CD4-positive, alpha-beta T cell treated with Interleukin-21 for 1 hour (primary cell): ENCODE measurements around the gene KAT7.
"Not testable (repeated sequence)": the region's sequence is repeated elsewhere in the genome, so short reads cannot be mapped to it uniquely, and the experiment has no call there.

Experiments
- DNase-seq: peaks from one replicate; pipeline ENCODE4 v3.0.0-alpha.2; 2020

Gene KAT7

DNA sequence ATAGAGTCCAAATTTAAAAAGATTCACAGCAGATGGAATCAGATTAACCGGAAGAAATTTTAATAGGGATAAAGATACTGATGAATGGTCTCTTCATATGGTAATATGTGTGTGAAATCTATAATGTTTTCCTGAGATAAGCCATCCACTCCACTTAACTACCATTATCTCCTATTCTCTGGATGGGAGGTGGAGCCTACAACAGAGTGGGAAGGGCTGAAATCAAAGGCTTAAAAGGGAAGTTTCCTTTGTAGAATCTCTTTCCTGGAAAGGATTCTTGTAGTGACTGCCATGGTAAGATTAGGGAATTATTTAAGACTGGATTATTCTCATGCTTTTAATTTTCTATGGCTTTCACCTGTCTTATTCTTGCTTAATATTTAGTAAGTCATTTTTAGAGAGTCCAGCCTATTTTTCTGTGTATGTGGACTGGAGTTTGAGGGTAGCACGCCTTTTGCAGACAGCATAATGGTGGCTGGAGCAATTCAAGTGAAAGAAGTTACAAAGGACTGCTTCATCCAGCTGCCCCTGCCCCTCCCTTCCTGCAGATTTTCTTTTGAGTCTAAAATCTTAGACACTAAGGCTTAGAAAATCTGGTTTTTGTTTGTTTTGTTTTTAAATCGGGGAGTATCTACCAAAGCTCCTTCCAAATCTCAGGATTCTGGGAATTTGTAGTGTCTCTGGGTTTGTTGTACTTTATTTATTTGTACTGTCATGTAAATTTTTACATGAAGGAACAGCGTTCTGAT lies 26.5 kb downstream of the KAT7 start:
- DNase-seq, result no peak

DNA sequence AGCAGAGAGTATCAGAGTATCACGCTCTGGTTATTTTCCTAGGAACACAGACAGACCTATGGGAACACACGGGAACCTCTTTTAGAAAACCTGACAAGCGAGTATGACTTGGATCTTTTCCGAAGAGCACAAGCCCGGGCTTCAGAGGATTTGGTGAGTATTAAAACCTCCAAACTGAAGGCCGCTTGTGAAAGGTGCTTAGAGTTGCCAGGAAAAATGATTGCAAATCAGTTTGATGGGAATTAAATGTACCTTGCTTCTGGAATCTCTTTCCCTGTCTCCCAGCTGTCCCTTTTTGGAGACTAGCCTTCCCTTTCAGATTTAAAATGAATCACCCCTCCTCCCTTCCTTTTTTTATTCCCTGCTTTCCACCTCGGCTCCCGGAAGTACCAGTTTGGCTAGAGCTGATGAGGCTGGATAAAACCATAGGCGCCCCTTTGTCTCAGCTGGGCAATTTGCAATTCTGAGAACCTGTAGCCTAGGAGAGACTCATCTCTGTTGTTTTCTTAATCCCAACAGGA lies 27.3 kb downstream of the KAT7 start:
- DNase-seq, result no peak

DNA sequence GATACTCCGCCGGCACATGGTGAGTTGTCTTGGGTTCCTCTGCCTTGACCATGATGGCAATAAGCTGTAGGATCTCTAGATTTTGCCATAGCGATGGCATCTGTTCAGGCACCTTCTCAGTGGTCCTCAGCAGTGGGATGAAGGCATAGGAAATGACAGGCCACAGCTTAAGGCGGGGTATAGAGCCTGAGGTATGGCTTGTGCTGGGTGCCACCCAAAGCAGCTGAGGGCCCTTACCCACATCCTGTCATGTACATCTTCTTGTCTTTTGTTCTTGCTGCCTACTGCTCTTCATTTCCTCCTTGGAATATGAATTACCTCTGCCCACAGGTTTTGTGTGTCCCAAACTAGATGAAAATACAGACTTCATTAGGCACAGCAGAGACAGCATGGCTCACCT lies 29.5 kb downstream of the KAT7 start:
- peak; percentile 73 for DNase-seq

DNA sequence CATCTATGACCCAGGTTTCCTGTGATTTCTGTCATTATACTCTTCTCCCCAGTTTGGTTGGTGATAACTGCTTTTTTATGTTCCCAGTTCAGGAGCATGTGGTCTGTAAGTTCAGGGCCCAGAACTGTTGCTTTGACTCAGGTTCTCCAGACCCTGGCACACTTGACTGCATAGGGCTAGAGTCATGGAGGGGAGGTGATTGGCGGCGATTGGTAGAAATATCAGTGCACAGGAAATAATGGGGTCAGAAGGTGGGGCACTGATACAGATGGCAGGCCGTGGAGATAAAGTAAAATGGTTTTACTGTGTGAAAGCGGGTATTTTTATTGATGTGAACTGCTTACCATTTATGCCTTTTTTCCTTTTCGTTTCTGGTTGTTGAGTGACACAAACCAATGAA lies 30.7 kb downstream of the KAT7 start:
- peak; percentile 9 for DNase-seq

DNA sequence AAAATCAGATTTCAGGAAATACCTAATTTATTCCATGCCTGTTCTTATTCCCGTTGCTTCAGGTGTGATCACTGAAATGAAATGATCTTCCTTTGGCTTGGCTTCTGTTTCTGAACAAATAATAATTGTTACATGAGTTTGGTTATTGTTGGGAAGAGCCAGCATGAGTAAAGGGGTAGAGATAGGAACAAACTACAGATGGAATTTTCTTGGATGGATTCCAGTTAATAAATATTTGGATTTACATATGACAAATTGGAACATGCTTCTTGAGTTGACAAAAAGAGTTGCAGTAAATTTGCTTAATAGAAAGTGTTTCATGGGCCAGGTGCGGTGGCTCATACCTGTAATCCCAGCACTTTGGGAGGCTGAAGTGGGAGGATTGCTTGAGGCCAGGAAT lies 31.2 kb downstream of the KAT7 start:
- no peak for DNase-seq

DNA sequence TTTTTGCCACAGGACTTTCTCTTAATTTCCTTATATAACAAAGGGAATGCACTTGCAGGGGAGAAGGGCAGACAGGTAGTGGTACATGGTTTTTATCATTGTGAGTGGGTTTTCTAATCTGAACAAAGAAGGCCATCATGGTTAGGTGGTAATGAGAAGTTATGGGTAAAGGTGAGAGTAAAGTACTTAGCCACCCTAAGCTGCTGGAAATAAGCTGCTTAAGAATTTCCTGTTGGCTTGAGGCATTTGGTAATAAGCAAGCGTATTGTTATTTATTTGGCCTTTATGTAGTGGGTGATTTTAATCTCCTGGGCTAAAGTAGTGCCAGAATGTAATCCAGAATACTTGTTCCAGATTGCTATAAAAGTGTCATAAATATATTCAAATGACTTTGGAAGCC lies 32.3 kb downstream of the KAT7 start:
- DNase-seq, result peak; percentile 4

DNA sequence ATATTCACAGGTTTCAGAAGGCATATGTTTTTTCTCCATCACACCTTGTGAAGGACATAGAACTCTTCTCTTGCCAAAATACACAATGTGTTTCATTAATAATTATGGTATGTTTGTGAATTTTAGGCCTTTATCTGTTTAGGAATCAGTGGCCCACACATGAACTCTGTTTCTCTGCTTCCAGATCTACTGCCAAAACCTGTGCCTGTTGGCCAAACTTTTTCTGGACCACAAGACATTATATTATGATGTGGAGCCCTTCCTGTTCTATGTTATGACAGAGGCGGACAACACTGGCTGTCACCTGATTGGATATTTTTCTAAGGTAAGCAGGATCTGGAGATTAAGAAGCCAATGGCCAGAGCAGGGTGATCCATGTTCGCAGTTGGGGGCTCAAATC lies 33.0 kb downstream of the KAT7 start:
- no peak for DNase-seq

DNA sequence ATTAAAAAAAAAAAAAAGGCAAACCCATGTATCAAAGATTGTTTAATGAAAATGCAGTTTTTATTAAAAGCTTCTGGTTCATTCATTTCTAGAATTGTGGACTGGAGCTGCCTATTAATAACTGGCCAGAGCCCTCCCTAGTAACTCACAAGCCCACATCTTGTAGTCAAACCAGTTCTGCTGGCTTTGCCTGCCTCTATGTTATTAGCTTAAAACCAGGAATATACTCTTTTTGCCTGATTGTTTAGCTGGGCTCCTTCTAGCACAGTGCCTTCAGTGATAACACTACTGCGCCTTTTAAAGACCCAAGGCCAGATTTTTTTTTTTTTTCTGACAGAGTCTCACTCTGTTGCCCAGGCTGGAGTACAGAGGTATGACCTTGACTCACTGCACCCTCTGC lies 33.4 kb downstream of the KAT7 start:
- no peak for DNase-seq

DNA sequence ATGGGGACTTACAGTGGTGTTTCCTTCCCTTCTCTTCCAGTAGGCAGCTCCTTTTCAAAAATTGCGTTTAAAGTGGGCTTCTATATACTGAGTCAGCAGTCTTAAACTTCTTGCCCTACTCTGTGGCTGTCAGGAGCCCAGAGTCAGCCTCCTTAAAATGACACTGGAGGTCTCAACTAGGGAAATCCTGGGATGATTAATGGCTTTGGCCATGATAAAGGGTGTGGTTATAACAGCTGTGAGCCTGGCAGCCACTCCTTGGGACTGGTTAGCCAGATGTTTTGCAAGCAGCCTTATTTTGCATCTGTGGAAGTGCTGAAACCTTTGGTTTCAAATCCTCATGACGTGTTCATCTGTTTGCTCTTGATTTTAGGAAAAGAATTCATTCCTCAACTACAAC lies 34.3 kb downstream of the KAT7 start:
- DNase-seq, result no peak

DNA sequence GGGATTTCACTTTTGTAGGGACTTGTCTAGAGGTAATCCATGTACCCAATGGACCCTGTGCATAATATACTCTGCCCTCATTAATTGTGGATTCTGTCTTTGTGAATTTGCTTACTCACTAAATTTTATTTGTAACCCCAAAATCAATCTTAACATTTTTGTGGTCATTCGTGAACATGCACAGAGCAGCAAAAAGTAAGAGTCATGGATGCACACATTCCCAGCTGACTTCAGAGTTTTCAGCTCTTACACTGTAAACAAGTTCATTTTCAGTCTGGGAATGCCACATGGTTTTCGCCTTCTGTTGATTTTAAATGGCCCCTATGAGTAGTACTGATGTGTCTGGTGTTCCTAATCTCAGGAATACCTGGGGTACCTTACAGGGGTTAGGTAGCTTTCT lies 35.1 kb downstream of the KAT7 start:
- DNase-seq, result no peak

DNA sequence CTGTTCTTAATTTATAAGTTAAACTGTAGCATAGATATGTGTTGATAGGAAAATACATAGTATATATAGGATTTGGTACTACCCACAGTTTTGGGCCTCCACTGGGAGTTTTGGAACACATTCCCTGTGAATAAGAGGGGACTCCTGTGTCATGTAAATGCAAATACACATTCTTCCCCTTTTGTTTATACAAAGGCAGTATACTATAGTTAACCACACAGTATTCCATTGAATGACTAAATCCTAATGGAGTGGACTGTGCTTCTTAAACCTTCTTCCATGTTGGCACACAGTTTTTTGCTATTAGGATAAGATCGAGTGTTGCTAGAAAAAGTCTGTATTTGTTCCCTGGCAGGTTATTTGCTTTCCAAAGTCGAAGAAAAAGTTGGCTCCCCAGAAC lies 37.2 kb downstream of the KAT7 start:
- DNase-seq, result no peak

DNA sequence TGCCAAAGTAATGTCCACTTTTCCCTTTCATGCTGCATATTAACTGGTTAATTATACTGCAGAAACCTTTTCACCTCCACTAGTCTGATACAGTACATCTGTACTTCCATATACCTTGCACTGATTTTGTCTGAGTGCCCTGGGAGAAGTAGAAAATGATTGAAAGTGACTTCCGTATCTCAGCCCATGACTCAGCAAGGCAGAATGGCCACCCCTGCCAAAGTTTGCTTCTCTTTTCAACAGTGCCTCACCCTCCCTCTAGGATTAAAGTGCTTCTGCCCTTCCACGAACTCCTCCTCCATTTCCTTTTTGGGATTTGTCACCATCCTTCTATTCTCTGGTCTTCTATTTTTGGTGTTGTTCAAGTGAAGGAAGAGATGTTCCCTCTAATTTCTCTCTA lies 39.8 kb downstream of the KAT7 start:
- not testable (repeated sequence) for DNase-seq

DNA sequence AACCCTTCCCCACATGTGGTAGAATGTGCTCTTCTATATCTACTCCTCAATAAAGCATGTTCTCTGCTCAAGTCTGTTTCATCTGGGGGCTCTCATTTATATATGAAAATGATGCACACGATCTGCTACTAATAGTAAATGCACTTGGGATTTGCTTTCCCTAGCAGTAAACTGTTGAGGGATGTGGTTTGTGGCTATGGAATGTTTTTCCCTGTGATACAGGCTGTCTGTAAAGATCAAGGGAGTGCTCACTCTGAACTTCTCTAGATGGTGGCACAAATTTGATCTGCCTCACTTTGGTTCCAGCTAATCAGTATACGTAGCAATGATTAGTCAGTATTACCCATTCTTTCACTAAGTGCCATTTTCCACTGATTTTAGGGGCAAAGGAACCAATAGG lies 40.5 kb downstream of the KAT7 start:
- no peak for DNase-seq

DNA sequence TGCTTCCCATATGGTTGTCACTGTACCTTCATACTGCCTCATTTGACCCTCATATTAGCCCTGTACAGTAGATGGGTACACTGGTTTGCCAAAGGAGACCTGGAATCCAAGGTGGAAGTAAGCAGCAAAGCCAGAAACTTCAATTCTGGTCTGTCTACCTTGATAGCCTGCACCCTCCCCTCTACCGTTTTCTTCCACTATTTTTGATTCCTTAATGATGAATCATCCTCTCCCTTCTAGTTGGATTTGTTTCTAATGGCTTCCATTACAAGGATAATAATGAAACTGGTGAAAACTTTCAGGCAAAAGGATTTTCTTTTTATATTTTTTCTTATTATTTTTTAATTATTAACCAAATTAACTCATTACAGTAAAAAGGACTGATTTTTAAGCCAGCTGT lies 42.1 kb downstream of the KAT7 start:
- no peak for DNase-seq

DNA sequence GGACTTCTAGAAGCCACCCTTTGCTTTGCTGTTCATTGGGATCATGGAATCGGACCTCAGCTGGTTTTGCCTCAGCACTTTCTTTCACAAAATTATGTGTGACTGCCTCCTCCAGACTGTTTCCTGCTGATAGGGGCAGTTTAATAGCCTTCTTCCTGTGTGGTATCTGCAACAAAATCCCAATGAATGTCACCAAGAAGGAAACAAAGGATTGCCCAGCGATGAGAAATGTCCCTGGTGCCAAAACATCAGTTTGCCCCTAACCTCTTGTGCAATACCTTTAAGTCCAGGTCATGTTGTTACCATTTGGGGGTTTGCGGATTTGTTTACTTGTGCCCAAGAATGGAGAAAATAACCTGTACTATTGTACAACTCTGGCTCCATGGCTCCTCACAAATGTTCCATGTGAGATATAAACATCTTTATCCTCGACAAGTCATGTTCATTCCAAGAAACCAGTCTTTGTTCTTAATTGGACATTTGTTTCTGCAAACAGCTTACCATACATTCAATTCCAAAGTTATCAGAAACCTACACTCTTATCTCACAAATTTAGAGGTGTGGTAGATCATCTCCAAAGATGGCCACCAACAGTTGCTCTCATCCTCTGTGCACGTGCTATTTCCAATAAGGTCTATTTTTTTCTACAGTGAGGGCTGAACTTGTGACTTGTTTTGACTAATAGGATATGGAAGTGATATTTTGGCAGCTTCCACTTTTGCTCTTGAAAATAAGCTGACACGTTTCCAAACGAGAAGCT lies 44.5 kb downstream of the KAT7 start:
- DNase-seq, result no peak

DNA sequence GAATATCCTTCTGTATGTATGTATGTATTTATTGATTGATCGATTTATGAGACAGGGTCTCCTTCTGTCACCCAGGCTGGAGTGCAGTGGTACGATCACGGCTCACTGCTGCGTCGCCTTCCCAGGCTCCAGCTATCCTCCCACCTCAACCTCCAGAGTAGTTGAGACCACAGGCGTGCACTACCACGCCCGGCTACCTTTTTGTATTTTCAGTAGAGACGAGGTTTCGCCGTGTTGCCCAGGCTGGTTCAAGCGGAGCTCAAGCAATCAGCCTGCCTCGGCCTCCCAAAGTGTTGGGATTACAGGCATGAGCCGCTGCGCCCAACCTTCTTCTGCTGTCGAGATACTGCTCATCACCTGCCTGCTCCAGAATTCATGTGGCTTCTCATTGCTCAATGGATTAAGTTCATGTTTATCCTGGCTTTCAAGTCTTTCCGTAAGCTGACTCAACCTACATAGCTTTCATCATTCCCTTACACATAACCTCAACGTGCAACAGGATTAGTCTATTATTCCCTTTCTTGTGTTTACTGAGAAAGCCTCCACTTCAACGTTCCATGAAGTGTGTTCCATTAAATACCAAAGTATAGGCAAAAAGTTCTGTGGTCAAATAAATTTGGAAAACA lies 45.8 kb downstream of the KAT7 start:
- DNase-seq, result no peak

DNA sequence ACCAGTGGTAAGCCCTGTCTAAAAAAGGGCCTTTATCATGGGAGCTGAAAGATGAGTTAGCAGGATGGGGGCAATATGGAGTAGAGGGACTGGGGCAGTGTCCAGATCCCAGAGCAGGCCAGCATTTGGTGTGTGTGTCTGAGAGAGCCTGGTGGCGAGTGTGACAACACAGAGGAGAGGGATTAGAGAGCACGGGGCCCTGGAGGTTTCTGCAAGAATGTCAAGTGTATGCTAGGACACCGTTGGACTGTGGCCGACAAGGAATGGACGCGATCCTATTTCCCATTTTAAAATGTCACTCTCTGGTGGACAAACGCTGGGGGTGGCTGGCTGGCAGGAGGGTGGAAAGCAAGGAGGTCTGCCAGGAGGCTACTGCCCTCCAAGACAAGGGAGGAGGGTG lies 47.0 kb downstream of the KAT7 start:
- no peak for DNase-seq

DNA sequence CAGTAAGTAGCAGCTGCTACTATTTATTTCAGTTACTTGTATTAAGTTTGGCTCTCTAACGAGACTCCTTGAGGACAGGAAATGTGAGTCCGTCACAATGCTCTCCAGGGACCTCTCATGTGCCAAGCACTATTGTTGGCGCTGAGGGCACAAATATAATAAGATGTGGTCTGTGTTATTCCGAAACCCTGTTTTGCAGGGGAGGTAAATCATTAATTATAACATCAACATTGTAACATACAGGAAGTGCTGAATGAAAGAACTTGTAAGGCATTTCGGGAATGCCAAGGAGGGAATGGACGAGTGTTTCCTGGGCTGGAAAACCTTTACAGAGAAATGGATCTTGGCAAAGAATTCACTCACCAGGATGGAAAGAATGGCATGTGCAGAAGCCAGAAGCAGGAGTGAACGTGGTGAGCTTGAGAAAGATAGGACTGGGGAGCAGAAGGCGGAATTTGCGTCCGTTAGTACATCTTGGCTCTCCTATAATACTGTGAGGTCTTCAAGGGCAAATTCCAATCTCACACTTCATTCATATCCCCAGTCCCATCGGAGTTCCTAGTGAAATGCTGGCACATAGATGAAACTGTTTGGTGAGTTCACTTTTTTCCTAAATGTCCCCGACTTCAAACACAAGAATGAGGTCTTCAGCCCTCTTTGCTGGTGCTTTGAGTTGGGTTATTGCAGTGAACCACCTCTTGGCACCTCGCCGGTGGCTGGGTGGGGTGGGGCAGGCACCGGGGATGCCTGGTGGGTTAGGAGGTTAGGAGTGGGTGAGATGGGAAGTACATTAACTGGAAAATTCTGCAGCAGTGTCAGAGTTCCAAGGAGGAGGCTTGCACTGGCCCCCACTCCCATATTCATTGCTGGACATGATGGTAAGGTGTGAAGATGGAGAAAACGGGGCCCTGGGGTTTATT lies 47.9 kb downstream of the KAT7 start:
- DNase-seq, result no peak

DNA sequence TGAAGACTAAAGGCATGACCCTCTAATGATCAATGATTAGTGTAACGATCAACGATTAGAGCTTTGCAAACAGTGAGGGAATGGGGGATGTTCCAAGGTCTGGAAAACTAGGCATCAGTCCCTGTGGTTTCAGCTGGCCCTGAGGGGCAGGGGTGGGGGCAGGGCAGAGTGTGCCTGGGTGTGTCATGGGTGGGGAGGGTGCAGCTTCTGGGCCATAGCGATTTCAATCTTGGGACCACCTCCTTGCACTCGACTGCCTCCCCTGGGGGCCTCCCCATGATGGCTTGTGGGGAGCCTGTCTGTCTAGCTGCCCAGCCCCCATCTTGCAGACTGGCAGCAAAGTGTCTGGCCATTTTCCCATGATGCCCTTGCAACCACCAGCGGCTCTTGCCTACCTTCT lies 51.0 kb downstream of the KAT7 start:
- no peak for DNase-seq

DNA sequence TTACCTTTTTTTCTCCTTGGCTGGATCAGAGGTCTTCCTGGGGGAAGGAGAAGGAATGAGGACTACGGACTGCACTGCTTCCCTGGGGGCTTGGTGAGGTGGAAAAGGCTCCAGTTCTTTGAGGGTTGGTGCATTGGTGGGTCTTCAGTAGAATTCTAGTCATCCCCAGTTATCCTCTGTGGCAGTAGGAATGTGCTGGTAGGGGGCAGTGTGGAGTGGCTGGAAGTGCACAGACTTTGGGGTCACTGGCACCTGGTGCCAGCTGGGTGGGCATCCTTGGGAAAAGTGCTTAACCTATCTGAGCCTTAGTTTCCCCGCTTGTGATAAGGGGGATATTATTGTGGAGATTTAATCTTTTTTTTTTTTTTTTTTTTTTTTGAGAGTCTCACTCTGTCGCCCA lies 53.1 kb downstream of the KAT7 start:
- no peak for DNase-seq

DNA sequence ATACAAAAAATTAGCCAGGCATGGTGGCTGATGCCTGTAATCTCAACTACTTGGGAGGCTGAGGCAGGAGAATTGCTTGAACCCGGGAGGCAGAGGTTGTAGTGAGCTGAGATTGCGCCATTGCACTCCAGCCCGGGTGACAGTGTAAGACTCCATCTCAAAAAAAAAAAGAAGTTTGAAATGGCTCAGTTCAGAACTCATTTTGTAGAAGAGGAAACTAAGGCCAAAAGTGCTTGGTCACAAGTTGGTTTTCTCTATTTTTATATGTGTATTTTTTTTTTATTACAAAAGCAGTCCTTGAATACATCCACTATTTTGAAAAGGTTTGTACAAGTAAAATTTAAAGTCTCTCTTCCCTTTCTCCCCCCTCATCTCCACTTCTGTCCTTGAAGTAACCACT lies 53.9 kb downstream of the KAT7 start:
- DNase-seq, result no peak

DNA sequence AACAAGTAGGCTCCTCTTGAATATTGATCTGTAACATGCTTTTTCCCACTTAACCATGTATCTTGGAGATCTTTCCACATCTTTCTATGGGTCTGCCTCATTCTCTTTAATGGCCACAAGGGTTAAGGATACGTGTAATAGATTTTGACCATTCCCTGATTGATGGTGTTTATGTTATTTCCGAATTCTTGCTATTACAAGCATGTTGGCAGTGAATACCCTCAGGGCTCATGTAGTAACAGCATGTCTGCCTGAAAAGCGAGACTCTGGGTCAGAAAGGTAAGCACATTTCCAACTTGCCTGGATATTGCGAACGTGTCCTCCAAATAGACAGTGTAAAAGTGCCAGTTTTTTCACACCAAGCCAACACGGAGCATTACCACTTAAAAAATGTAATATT lies 54.4 kb downstream of the KAT7 start:
- no peak for DNase-seq

DNA sequence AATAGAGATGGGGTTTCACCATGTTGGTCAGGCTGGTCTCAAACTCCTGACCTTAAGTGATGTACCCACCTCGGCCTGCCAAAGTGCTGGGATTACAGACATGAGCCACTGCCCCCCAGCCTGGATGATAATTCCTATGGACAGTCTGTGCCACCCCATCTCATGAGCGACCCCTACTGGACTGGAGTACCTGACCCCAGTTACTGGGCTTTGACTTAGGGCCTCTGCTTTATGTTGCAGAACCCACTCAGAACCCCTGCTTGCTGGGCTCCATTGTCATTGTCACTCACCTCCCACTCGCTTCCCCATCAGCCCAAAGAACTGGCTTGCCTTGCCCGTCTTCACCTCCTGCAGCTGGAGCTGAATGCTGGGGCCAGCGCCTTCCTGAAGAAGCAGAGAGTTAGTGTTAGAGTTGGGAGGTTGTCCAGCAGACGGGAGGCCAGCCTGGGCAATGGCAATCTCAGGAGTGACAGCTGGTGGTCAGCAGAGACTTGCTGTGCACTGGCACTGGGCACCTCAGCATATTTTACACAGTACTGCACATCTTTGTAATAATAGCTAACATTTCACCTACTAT lies 55.4 kb downstream of the KAT7 start:
- peak; percentile 37 for DNase-seq
